Dedifferentiated amniotic fluid mesenchymal stem cell (primary cell): ENCODE results near the gene HOXA9.

Experiments used
- DNase-seq: peaks from one replicate; pipeline ENCODE4 v3.0.0-alpha.2; 2016; ENCODE audit errors: extremely low spot score

Gene HOXA9

DNA sequence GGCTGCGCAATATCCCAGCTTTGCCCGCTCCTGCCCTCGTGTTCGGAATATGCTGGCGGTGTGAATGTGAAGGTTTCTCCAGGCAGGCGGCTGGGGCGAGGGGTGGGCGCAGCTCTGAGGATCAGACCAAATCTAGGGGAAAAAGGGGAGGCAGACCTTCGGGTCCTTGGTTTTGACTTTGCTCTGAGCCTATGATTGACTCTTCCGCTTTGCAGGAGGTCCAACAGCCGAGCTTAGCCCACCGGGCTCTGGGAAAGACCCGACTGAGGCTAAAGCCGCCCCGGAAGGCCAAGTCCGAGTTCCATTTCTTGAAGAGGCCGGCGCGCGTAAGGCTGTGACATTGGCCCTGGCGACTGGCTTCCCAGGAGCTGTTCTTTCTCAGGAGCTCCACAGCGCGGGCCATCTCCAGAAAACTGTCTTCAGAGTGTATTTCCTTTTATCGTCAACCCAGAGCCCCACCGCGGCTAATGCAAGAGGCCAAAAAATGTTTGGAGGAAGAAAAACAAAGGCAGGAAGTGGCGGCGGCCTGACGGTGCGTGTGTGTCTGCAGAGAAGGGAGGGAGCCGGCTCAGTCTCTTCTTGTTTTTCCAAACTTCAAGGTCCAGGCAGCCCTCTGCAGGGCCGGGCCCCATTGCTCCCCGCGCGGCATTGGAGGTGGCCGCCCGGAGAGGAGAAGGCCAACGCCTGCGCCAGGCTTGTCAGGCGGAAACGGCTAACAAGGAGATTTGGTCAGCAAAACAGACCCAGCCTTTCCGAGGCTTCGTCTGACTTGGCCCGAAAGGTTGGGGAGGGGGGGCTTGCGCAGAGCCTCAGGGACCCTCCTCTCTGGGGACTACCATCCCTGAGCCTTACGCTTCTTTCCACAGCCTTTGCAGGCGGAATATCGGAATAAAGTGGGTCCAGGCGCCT is 23.3 kb upstream of the HOXA9 start:
- DNase-seq = no peak

DNA sequence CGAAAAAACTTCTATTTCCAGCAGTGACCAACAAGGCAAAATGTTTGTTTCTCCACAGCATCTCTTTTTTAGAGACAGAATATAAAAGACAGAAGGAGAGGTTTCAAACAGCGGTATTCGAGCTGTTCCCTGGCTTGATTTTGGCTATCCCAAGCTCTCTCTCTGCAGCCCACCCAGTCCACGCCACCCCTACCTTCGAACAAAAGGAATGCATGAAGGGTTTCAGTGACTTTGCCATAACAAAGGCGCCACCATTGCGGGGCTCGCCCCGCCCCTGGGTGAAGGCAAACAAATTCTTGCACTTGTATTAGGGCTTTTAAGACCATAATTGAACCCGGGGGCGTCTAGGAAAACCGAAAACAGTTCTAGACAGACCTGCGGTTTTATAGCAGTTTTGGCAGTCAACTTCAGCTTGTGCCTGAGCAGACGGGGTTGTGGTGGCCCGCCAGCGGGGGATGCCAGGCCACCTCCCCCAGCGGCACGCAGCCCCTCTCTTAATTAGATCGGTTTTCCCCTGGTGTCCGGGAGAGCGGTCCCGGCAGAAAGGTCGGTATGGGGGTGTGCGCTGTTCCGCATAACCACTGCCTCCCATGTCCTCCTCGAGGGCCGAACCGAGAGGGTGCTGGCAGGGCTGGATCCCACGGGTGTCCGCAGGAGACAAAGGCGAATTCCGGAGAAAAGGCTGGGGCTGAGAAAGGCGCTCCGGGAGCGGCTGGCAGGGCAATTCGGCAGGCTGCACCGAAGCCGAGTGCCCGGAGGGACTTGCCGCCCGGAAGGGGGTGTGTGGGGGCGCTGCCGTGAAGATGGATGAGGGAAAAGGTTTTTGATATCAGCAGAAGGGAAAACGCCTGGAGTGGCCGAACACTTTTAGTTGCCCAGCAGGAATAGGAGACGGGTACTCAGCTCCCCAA is 22.4 kb upstream of the HOXA9 start:
- no peak for DNase-seq

DNA sequence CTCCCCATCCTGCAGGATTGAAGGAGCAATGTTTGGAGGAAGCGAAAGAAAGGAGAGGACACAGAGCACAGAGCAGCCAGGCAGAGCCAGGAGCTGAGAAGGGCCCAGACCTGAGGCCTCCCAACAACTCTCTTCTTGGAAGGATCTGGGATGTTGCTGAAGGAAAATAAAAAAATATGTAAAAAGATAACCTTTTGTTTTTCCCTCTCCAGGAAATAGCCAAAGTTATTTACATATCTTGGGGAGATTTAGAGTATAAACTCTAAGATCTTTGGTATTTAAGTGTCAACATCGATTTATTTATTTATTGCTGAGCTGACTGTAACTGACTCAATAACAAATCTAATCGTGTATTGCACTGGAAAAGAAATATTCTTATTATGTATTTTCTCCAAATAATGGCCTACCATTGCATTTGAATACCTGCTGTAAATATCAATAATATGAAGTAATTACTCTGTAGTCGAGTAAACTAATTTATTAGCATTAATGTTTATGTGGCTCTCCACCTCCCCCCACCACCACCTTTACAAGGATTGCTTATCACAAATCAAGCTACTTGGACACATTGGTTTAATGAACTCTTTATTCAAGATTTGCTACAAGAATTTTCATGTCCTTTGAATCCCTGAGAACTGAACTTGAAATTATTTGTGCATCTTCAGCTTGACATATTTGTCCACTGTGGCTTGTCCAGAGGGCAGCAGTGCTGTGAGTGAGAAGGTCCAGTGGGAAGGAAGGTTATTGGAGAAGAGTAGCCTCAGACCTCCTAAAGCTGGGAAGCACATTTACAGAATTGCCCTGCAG is 21.5 kb upstream of the HOXA9 start:
- no peak for DNase-seq

- DNase-seq = no peak
These were observed 20.7 kb upstream of the HOXA9 start for GRCh38 chr7:27185854-27186667.

GRCh38 chr7:27185013-27185853 is 19.9 kb upstream of the HOXA9 start, which contains the start of gene HOXA11:
Gene HOXA11 (minus strand): TSS chr7:27185232. CDS start chr7:27185144, 88 bp downstream.
- no peak for DNase-seq

DNA sequence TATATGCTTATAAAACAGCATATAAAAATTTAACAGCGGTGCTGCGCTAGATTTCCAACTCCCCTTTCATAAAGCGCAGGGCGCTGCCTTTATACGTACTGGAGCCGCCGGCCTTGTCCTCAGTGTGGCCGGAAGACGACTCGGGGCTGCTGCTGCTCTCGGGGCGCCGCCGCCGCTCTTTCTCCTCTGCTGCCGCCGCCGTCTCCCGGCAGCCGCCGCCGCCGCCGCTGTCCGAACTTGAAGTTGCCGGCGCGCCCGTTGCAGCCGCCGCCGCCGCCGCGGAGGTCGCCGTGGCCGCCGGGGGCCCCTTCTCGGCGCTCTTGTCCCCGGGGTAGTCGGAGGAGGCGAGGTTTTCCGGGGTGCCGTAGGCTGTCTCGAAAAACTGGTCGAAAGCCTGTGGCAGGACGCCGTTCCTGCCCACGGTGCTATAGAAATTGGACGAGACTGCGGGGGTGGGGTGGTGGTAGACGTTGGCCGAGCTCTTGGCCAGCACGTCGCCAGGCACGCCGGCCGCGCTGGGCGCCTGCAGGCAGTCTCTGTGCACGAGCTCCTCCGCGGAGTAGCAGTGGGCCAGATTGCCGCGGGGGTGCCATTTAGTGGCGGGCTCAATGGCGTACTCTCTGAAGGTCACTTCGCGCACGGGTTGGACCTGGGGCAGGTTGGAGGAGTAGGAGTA is 19.1 kb upstream of the HOXA9 start:
- DNase-seq = no peak

DNA sequence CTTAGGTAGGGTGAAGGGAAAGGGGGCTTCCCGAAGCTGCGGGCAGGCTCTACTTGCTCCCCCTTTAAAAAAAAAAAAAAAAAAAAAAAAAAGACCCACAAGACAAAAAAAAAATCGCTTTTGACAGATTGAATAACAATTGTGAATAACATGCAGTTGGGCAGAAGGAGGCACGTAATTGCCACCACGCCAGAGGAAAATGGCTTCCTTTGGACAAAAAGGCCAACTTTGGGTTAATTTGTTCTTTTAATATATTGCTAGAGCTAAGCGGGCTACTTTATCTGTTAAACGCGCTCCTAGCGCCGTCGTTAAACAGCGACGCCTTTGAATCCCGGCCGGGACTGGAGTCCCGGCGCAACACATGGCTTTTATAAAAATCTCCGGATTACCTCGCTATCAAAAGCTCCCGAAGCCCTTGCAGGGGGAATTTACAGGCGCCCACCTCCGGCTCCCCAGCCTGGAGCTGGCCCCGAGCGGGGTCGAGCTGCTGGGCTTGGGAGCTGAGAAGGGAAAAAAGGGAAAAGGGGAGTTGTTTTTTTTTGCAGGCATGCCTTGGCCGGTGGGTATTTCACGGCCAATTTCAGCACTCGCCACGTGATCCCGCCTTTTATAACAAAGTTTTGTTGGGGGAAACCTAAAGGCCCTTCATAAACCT is 18.5 kb upstream of the HOXA9 start:
- no peak for DNase-seq

DNA sequence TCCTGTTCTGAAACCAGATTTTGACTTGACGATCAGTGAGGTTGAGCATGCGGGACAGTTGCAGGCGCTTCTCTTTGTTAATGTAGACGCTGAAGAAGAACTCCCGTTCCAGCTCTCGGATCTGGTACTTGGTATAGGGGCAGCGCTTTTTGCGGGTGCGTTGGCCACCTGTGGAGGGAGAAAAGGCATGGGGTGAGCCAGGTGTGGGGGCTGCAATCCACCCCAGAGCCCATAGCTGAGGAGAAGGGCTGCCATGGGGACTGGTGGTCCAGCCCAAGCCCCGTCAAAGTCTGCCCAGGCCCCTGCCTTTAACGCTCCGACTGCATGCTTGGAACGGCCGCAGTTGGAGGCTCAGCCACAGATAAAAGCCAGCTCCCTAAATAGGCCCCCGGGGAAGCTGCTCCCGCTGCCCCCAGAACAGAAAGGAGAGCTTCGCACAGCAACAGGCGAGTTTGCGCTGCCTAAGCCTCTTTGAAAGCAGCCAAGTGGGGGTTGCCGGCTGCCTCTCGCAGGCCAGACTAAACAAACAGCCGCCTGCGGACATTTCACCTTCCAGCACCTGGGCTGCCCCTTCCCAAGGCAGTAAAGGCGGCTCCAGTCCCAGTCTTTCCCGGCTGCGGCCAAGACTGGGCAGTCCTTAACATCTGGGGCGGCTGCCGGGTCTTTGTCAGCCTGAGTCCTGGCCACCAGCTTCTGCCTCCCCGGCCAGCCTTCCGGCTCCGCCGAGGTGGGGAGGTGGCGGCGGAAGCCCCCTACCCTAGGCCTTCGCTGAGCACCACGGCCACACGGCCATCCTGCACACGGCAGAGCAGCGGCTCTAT is 17.7 kb upstream of the HOXA9 start:
- DNase-seq = no peak

DNA sequence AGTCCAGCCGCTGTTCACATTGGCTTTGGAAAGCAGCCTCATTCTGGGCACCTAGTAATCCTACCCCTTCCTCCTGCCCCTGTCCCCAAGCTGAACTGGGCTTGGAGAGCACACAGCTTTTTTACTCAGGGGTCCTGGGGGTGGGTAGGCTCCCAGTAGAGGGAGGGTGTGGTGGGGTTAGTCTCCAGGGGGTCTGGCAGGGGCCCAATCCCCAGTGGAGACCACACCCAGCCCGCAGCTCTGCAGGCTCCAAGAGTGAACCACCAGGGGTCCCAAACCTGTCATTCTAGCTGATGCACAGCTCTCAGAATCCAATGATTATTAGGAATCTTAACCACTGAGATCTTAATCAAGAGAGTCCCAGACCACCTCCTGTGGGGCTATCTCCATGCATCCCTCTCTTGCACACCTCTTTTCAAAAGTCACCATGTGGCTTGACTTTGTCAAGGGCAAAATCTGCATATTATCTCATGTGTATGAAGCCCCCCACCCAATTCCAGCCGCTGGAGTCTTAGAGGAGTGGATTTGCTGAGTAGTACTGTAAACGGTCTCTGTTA is 17.0 kb upstream of the HOXA9 start:
- DNase-seq = no peak

DNA sequence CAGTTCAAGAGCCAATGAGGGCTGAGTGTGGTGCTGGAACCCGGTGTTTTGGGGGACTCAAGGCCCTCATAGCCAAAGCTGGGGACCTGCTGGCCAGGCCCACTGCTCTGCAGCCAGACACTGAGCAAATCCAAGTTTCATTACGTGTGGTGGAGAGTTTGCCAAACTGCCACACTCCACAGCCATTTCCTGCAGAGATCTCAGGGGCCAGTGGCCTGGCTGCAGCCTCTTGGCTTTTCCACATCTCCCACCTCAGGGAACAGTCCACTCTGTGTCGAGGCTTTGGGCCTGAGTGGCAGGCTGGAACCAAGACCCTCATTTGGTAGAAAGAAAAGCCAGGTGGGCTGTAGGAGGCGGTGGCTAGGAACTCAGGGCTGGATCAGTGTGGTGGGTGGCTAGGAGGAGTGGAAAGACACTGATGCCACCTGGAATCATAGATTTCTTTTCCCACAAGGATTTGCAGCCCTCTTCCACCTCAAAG is 16.5 kb upstream of the HOXA9 start:
- DNase-seq = no peak

- DNase-seq = no peak
These were observed 15.4 kb upstream of the HOXA9 start for GRCh38 chr7:27180431-27181420.

DNA sequence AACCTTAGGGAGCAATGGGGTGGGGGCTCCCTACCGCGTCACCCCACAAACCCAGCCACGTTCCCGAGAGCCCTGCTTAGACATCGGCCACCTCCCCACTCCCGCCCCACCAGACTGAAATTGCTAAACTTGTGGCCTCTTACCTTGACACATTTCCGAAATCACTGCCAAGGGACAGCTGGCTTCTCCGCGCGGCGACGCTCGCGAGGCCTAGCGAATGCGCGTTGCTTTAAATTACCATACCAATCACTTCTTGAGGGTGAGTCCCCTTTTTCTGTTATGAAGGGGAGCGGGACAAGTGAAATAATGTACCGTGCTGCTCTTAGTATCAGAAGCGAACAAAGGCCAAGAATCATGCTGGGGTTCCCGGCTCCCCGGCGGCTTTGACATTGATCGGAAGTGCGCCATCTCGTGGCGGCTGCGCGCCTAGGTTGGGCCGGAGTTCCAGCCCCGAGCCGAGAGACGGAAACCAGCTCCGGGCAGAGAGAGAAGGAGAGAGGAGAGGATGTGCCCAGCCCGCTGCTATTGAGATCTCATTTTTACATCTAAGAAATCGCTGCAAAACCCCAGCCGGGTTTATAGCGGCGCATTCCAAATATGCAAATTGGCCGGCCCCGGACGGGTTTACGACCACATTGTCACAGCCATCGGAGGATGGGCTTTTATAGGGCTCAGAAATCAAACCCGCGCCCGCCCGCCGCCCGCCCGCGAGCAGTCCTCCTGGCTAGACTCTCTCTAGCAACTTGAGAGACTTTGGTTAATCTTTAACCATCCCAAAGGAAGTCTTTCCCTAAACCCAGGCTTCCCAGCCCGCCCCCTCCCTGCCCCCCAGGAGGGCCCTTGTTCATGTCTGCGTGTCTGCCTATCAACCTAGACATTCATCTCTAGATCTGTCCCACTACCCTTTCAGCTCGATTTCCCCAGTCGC is 14.4 kb upstream of the HOXA9 start:
- DNase-seq = no peak

GRCh38 chr7:27179030-27179429 is 13.7 kb upstream of the HOXA9 start:
- no peak for DNase-seq

DNA sequence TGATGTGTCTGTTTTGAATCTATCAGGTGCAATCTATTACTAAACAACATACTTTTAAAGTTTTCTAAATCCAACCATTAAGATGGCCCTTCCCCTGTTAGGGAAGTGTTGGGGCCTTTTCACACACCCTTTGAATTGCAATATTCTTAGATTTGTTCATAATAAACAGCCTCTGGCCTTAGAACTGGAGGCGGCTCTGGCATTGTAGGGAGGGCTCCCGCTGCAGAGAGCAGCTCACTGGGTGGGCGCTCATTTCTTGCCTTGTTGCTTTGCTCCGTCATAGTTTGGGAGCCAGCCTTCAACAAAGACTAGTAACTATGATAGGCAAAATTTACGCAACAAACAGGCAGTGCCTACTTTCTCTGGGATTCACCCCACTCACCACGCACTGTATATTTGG is 13.0 kb upstream of the HOXA9 start:
- no peak for DNase-seq

- DNase-seq = no peak
These were observed 12.5 kb upstream of the HOXA9 start for GRCh38 chr7:27177795-27178320.
